ENCODE measurements around the gene CLSTN3. TPM values are rescaled to one million over a fixed set of nuclear protein-coding genes. Genes with fewer than 3 reads are reported as not detected.
"Not testable (repeated sequence)": the region's sequence is repeated elsewhere in the genome, so short reads cannot be mapped to it uniquely, and the experiment has no call there.

The CLSTN3 gene
- total RNA-seq, 3 donors from 2014 or later: 16.4 to 23.5 (median 18.6) TPM

GRCh38 chr12:7101047-7101693 lies 29.0 kb upstream of the CLSTN3 start:
- TF ChIP-seq CTCF (IDR thresholded peaks at IDR 0.05): no peak

GRCh38 chr12:7101694-7102131 lies 28.5 kb upstream of the CLSTN3 start:
- no peak for DNase-seq
- Histone ChIP-seq H3K36me3 (ENCODE audit: low read depth) (no peaks in the 10 kb centered on the region), H3K4me1 (ENCODE audit: low read depth) (no peaks in the 10 kb centered on the region), H3K9me3 (no peaks in the 10 kb centered on the region), H3K4me3 (no peak overlapping the region)
- peak; percentile 16 for ATAC-seq
- no peak for TF ChIP-seq CTCF (IDR thresholded peaks at IDR 0.05)
- intact Hi-C loops (cut with DNase I, micrococcal nuclease): no loop called here

More at GRCh38 chr12:7101047-7101693, 29.0 kb upstream of the CLSTN3 start:
- H3K4me3 ChIP-seq: no peak overlapping the region
- no peaks in the 10 kb centered on the region for H3K36me3 ChIP-seq (ENCODE audit: low read depth)
- H3K9me3 ChIP-seq: no peaks in the 10 kb centered on the region
- ATAC-seq: no peak
- DNase-seq: no peak
- H3K4me1 ChIP-seq (ENCODE audit: low read depth): no peaks in the 10 kb centered on the region
- intact Hi-C loops (cut with DNase I, micrococcal nuclease): no loop called here

- ATAC-seq (no peak), DNase-seq (no peak)
- Histone ChIP-seq H3K9me3 (no peaks in the 10 kb centered on the region), H3K4me1 (ENCODE audit: low read depth) (peaks cover 8% of the 10 kb centered on the region), H3K36me3 (ENCODE audit: low read depth) (no peaks in the 10 kb centered on the region), H3K4me3 (no peak overlapping the region)
- no peak for TF ChIP-seq CTCF (IDR thresholded peaks at IDR 0.05)
- intact Hi-C loops (cut with DNase I, micrococcal nuclease): no loop called here
These were observed 27.6 kb upstream of the CLSTN3 start for GRCh38 chr12:7102582-7102981.

GRCh38 chr12:7103837-7104584 lies 26.2 kb upstream of the CLSTN3 start:
- intact Hi-C loops (cut with DNase I, micrococcal nuclease): no loop called here
- Histone ChIP-seq H3K4me3 (no peak overlapping the region), H3K9me3 (no peaks in the 10 kb centered on the region), H3K36me3 (ENCODE audit: low read depth) (no peaks in the 10 kb centered on the region), H3K4me1 (ENCODE audit: low read depth) (peaks cover 13% of the 10 kb centered on the region)
- no peak for TF ChIP-seq CTCF (IDR thresholded peaks at IDR 0.05)
- DNase-seq (no peak), ATAC-seq (no peak)

- no peak for TF ChIP-seq CTCF (IDR thresholded peaks at IDR 0.05)
- no peaks in the 10 kb centered on the region for H3K36me3 ChIP-seq (ENCODE audit: low read depth)
- H3K9me3 ChIP-seq: no peaks in the 10 kb centered on the region
- H3K4me1 ChIP-seq (ENCODE audit: low read depth): peaks cover 13% of the 10 kb centered on the region
- intact Hi-C loops (cut with DNase I, micrococcal nuclease): no loop called here
- DNase-seq (no peak), ATAC-seq (no peak)
- no peak overlapping the region for H3K4me3 ChIP-seq
These were observed 24.1 kb upstream of the CLSTN3 start for GRCh38 chr12:7106082-7106481.

GRCh38 chr12:7107181-7107580 lies 23.0 kb upstream of the CLSTN3 start:
- H3K4me3 ChIP-seq; H3K9me3 ChIP-seq; ATAC-seq; intact Hi-C loops (cut with DNase I, micrococcal nuclease); H3K36me3 ChIP-seq (ENCODE audit: low read depth); DNase-seq: not testable (repeated sequence)
- H3K4me1 ChIP-seq (ENCODE audit: low read depth): peaks cover 13% of the 10 kb centered on the region

All from mucosa of descending colon (tissue), 3 donors.